Measurements from ENCODE around the gene TRAPPC8. TPM values are rescaled to one million over a fixed set of nuclear protein-coding genes. Genes with fewer than 3 reads are reported as not detected.
"Not testable (repeated sequence)": the region's sequence is repeated elsewhere in the genome, so short reads cannot be mapped to it uniquely, and the experiment has no call there.

The TRAPPC8 gene
- total and polyA plus RNA-seq, 10 of the 15 experiments (the other 5 are each of a cell fraction or from before 2014, with no cell fraction given): 13.0 to 75.4 (median 24.8) TPM

- TF ChIP-seq, protein P1, sequence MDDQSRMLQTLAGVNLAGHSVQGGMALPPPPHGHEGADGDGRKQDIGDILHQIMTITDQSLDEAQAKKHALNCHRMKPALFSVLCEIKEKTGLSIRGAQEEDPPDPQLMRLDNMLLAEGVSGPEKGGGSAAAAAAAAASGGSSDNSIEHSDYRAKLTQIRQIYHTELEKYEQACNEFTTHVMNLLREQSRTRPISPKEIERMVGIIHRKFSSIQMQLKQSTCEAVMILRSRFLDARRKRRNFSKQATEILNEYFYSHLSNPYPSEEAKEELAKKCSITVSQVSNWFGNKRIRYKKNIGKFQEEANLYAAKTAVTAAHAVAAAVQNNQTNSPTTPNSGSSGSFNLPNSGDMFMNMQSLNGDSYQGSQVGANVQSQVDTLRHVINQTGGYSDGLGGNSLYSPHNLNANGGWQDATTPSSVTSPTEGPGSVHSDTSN (IDR thresholded peaks at IDR 0.05; ENCODE audit: insufficient replicate concordance, low read depth, low read length): no peak
- TF ChIP-seq NFIC (IDR thresholded peaks at IDR 0.05; ENCODE audit: low read depth, low read length): no peak
- TF ChIP-seq POLR2AphosphoS2 (IDR thresholded peaks at IDR 0.05; ENCODE audit: low read depth, low read length): no peak
- no peak for TF ChIP-seq MTA3 (IDR thresholded peaks at IDR 0.05; ENCODE audit: borderline replicate concordance, low read length)
- TF ChIP-seq, protein P2, sequence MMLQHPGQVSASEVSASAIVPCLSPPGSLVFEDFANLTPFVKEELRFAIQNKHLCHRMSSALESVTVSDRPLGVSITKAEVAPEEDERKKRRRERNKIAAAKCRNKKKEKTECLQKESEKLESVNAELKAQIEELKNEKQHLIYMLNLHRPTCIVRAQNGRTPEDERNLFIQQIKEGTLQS (IDR thresholded peaks at IDR 0.05; ENCODE audit: borderline replicate concordance, extremely low read depth, low read depth, low read length): no peak
- TF ChIP-seq ZBTB11 (CRISPR knock-in tag; IDR thresholded peaks at IDR 0.05): no peak
- no peak for TF ChIP-seq SPI1 (IDR thresholded peaks at IDR 0.05; ENCODE audit: borderline replicate concordance, insufficient read depth, low read depth, low read length)
- TF ChIP-seq, protein P3, sequence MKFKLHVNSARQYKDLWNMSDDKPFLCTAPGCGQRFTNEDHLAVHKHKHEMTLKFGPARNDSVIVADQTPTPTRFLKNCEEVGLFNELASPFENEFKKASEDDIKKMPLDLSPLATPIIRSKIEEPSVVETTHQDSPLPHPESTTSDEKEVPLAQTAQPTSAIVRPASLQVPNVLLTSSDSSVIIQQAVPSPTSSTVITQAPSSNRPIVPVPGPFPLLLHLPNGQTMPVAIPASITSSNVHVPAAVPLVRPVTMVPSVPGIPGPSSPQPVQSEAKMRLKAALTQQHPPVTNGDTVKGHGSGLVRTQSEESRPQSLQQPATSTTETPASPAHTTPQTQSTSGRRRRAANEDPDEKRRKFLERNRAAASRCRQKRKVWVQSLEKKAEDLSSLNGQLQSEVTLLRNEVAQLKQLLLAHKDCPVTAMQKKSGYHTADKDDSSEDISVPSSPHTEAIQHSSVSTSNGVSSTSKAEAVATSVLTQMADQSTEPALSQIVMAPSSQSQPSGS (IDR thresholded peaks at IDR 0.05; ENCODE audit: low read length): no peak
Measured at GRCh38 chr18:31954349-31954748, 11.4 kb upstream of the TRAPPC8 start (continued).

DNA sequence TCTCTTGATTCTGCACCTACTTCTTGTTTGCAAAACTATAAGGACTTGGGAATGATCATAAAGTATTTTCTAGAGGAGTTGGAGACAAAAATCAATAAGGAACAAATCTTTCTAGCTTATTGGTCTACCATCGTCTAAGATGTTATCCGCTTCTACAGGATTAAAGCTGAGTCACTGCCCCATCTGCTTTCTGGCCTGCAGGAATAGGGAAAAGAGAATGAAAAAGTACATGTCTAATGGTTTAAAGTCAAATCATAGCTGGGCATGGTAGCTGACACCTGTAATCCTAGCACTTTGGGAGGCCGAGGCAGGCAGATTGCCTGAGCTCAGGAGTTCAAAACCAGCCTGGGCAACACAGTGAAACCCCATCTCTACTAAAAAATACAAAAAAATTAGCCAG is 10.8 kb upstream of the TRAPPC8 start:
- H3K36me3 ChIP-seq (ENCODE audit: control insufficient read depth in 2 of 2, insufficient read depth in 2 of 2, low read length in 1 of 2); POLR2A ChIA-PET; CTCF ChIA-PET; BruUV-seq (replicated peaks); DNase-seq (ENCODE audit: low read depth, low spot score); H2AFZ ChIP-seq (ENCODE audit: control insufficient read depth, low read depth, low read length); H3K9ac ChIP-seq (ENCODE audit: control insufficient read depth, insufficient read depth, low read length); H3K9me3 ChIP-seq (replicated peaks; ENCODE audit: control insufficient read depth, insufficient read depth, low read length); H3K79me2 ChIP-seq (ENCODE audit: control insufficient read depth, insufficient read depth, low read length); H3K27ac ChIP-seq (ENCODE audit: control insufficient read depth, insufficient read depth); H3K4me3 ChIP-seq; H3K27me3 ChIP-seq (replicated peaks in 1 of 2; ENCODE audit: control insufficient read depth in 2 of 2, insufficient read depth in 2 of 2, low read length in 1 of 2); H3K4me2 ChIP-seq (ENCODE audit: control insufficient read depth, insufficient read depth); H4K20me1 ChIP-seq (ENCODE audit: control insufficient read depth, insufficient read depth); intact Hi-C loops (cut with micrococcal nuclease; ENCODE audit: unreplicated experiment); H3K4me1 ChIP-seq (ENCODE audit: control insufficient read depth, insufficient read depth, low read length); FAIRE-seq; SMC1A ChIA-PET (ENCODE audit: uncharacterized antibody, unreplicated experiment); ATAC-seq; in situ Hi-C loops (cut with MboI): not testable (repeated sequence)
- RAD21 ChIA-PET (ENCODE audit: unreplicated experiment): interaction anchor here (0.6 kb wide), 1 partner anchor 108 kb away, joined by 3 read pairs; no protein-coding TSS in a partner anchor
- 57% methylated on average over 3 of the region's 3 CpGs for WGBS (ENCODE audit: insufficient coverage, insufficient replicate concordance, low lambda C conversion rate, missing lambda C conversion rate)
